Keratinocyte (primary cell): ENCODE data around the gene DCPS. TPM values are rescaled to one million over a fixed set of nuclear protein-coding genes. Genes with fewer than 3 reads are reported as not detected.

ENCODE experiments used
- DNase-seq: peaks from one replicate; pipeline ENCODE4 v3.0.0-alpha.2; 2011; ENCODE audit warnings: low read depth, missing footprints, low spot score
- FAIRE-seq: peaks from 2 replicates; lab custom pipeline; 2011; peaks lifted over from hg19 to GRCh38; lab: Jason Lieb, UNC
- H2AFZ ChIP-seq: 2 replicates; pipeline ENCODE4 v1.6.0; 2012; ENCODE audit warnings: low read length, control low read depth, inconsistent platforms; ENCODE audit not compliant: control insufficient read depth
- H3K27ac ChIP-seq: 2 replicates; pipeline ENCODE4 v1.5.1; 2011; ENCODE audit warnings: low read length; ENCODE audit not compliant: control insufficient read depth, insufficient read depth
- H3K27me3 ChIP-seq: 3 replicates; pipeline ENCODE4 v1.6.0; 2011; ENCODE audit warnings: low read length; ENCODE audit not compliant: control insufficient read depth, insufficient read depth; ENCODE audit errors: extremely low read depth
- H3K36me3 ChIP-seq, 2 experiments: 2 replicates in 1 of 2; 3 replicates in 1 of 2; pipeline ENCODE4 v1.5.1; 2011; ENCODE audit warnings: low read length in 2 of 2, mild to moderate bottlenecking in 1 of 2; ENCODE audit not compliant: control insufficient read depth in 2 of 2, insufficient read depth in 2 of 2; ENCODE audit errors: extremely low read depth in 1 of 2
- H3K4me1 ChIP-seq: 3 replicates; pipeline ENCODE4 v1.5.1; 2011; ENCODE audit warnings: low read length; ENCODE audit not compliant: control insufficient read depth, insufficient read depth; ENCODE audit errors: extremely low read depth
- H3K4me2 ChIP-seq: 3 replicates; pipeline ENCODE4 v1.6.0; 2011; ENCODE audit warnings: low read depth, low read length; ENCODE audit not compliant: control insufficient read depth, insufficient read depth; ENCODE audit errors: extremely low read depth
- H3K4me3 ChIP-seq, 3 experiments: fragments of 200-600 bp in 1 of 3; sonication (generic) in 1 of 3; 2 replicates in 2 of 3; 3 replicates in 1 of 3; pipeline ENCODE4 v1.5.1; 2011 to 2016; ENCODE audit warnings: low read length in 3 of 3, mild to moderate bottlenecking in 3 of 3, control low read depth in 2 of 3, inconsistent platforms in 1 of 3, low read depth in 1 of 3, mixed read lengths in 1 of 3, mixed run types in 1 of 3, moderate library complexity in 1 of 3; ENCODE audit not compliant: control insufficient read depth in 2 of 3, insufficient read depth in 2 of 3; ENCODE audit errors: extremely low read depth in 1 of 3
- H3K79me2 ChIP-seq: 2 replicates; pipeline ENCODE4 v1.6.0; 2012; ENCODE audit warnings: low read length; ENCODE audit not compliant: control insufficient read depth, insufficient read depth
- H3K9ac ChIP-seq: 3 replicates; pipeline ENCODE4 v1.6.0; 2011; ENCODE audit warnings: low read length; ENCODE audit not compliant: control insufficient read depth, insufficient read depth; ENCODE audit errors: extremely low read depth
- H3K9me1 ChIP-seq: 3 replicates; pipeline ENCODE4 v1.6.0; 2011; ENCODE audit warnings: low read length; ENCODE audit not compliant: control insufficient read depth, insufficient read depth; ENCODE audit errors: extremely low read depth
- H3K9me3 ChIP-seq: 2 replicates; pipeline ENCODE4 v1.5.1; 2012; ENCODE audit warnings: low read depth, low read length; ENCODE audit not compliant: control insufficient read depth
- H4K20me1 ChIP-seq: 3 replicates; pipeline ENCODE4 v1.6.0; 2011; ENCODE audit warnings: low read length; ENCODE audit not compliant: control insufficient read depth, insufficient read depth; ENCODE audit errors: extremely low read depth
- EZH2 ChIP-seq: IDR thresholded peaks from one replicate; pipeline ENCODE4 v1.6.1; 2012; ENCODE audit warnings: inconsistent platforms, mild to moderate bottlenecking, low read length, moderate library complexity
- dilution Hi-C: fragments of 300-500 bp; cut with MboI; formaldehyde crosslinking; loops from one replicate; pipeline ENCODE4 v1.7.0; 2020; ENCODE audit warnings: low sequenced_read_pairs; ENCODE audit not compliant: extremely low pct_ligation_motif_present
- polyA plus RNA-seq, 5 experiments: library from polyadenylated mRNA; depleted of rRNA in 3 of 5; stranded (reverse) in 3 of 5; stranded (forward) in 1 of 5; unstranded in 1 of 5; fragments of >200 nt; gene quantifications; 1 replicate in 1 of 5; 2 replicates in 3 of 5; 3 replicates in 1 of 5; pipeline versions ENCODE4 v1.2.1 to v1.2.3, GENCODE V29; 2011 to 2012; ENCODE audit warnings: missing spikeins in 2 of 5, low read depth in 1 of 5, low replicate concordance in 1 of 5
- TF ChIP-seq, protein P1 (sequence below), 3 experiments: IDR thresholded peaks in 1 of 3; conservative IDR thresholded peaks in 1 of 3; optimal IDR thresholded peaks in 1 of 3; 2 replicates in 2 of 3; 3 replicates in 1 of 3; pipeline versions ENCODE3 to v1.5.1; 2011; ENCODE audit warnings: low read length in 3 of 3, mild to moderate bottlenecking in 3 of 3, moderate library complexity in 2 of 3, control low read depth in 1 of 3, inconsistent platforms in 1 of 3; ENCODE audit not compliant: insufficient read depth in 2 of 3; ENCODE audit errors: extremely low read depth in 1 of 3

DCPS gene
- polyA plus RNA-seq, 1 donor (not counting 4 experiments of a cell fraction or from before 2014, with no cell fraction given): 31.3 TPM

DNA sequence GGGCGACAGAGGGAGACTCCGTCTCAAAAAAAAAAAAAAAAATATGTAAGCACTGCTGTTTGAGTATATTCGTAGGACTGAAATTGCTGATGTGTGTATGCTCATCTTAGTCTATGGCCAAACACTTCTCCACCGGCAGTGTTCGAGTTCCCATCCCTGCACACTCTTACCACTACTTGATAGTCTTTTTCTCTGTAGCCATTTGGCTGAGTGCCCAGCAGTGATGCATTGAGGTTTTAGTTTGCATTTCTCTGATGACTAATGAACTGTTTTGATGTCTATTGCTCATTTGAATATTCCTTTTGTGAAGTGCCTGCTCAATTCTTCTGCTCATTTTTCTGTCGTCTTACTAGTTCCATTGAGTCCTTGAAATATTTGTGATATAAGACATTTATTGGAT lies 19.0 kb upstream of the DCPS start:
- Histone ChIP-seq H3K27ac (no peak overlapping the region), H2AFZ (no peak overlapping the region), H3K4me3 (no peak overlapping the region), H3K27me3 (no peaks in the 10 kb centered on the region), H3K36me3 (peaks cover 0 to 2% of the 10 kb centered on the region in 2 experiments), H3K79me2 (no peaks in the 10 kb centered on the region), H3K4me1 (peaks cover 20% of the 10 kb centered on the region), H3K9me3 (no peaks in the 10 kb centered on the region), H3K9ac (no peak overlapping the region), H3K9me1 (no peaks in the 10 kb centered on the region), H3K4me2 (peak overlapping the region; percentile 12), H4K20me1 (no peaks in the 10 kb centered on the region)
- FAIRE-seq (peak; percentile 79), DNase-seq (no peak)
- dilution Hi-C loops: no loop called here
- TF ChIP-seq, protein P1, sequence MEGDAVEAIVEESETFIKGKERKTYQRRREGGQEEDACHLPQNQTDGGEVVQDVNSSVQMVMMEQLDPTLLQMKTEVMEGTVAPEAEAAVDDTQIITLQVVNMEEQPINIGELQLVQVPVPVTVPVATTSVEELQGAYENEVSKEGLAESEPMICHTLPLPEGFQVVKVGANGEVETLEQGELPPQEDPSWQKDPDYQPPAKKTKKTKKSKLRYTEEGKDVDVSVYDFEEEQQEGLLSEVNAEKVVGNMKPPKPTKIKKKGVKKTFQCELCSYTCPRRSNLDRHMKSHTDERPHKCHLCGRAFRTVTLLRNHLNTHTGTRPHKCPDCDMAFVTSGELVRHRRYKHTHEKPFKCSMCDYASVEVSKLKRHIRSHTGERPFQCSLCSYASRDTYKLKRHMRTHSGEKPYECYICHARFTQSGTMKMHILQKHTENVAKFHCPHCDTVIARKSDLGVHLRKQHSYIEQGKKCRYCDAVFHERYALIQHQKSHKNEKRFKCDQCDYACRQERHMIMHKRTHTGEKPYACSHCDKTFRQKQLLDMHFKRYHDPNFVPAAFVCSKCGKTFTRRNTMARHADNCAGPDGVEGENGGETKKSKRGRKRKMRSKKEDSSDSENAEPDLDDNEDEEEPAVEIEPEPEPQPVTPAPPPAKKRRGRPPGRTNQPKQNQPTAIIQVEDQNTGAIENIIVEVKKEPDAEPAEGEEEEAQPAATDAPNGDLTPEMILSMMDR (optimal IDR thresholded peaks at IDR 0.05 in 1 of 3, IDR thresholded peaks at IDR 0.05 in 1 of 3, conservative IDR thresholded peaks at IDR 0.05 in 1 of 3; ENCODE audit: extremely low read depth in 1 of 3, insufficient read depth in 2 of 3, low read length in 3 of 3): no peak
- TF ChIP-seq EZH2: no peak

DNA sequence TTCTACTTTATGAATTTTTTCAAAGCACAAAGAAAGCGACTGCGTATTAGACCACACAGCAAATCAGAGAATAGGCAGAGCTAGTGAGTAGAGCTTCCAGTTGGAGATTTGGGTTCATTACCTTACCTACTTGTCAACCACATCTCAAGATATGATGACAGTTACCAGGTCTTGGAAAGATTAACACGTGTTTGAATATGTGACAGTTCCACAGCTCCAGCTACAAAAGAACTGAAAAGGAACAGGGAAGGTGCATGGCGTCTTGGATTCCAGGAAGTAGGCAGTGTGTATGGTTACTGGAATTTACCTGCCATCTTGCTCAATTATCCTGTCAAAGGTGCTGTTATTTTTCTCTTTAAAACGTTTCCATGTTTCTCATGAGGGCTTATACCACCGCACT lies 15.6 kb upstream of the DCPS start:
- Histone ChIP-seq H2AFZ (no peak overlapping the region), H3K9ac (no peak overlapping the region), H3K36me3 (peaks cover 7 to 9% of the 10 kb centered on the region in 2 experiments), H4K20me1 (no peaks in the 10 kb centered on the region), H3K4me3 (no peak overlapping the region), H3K9me1 (no peaks in the 10 kb centered on the region), H3K27me3 (no peaks in the 10 kb centered on the region), H3K79me2 (no peaks in the 10 kb centered on the region), H3K4me1 (peaks cover 10% of the 10 kb centered on the region), H3K9me3 (no peaks in the 10 kb centered on the region), H3K27ac (no peak overlapping the region), H3K4me2 (no peak overlapping the region)
- dilution Hi-C loops: no loop called here
- TF ChIP-seq, protein P1 (optimal IDR thresholded peaks at IDR 0.05 in 1 of 3, IDR thresholded peaks at IDR 0.05 in 1 of 3, conservative IDR thresholded peaks at IDR 0.05 in 1 of 3; ENCODE audit: extremely low read depth in 1 of 3, insufficient read depth in 2 of 3, low read length in 3 of 3): no peak
- TF ChIP-seq EZH2: no peak
- FAIRE-seq (no peak), DNase-seq (no peak)
